T-helper 17 cell (primary cell): Measurements from ENCODE around the gene KREMEN2. TPM values are rescaled to one million over a fixed set of nuclear protein-coding genes. Genes with fewer than 3 reads are reported as not detected.

Source experiments
- ATAC-seq: fragments of 150-1000 bp; cut with Tn5 transposase; 2 replicates; pipeline ENCODE4 v1.10.0; 2021; ENCODE audit warnings: mild to moderate bottlenecking, moderate library complexity
- DNase-seq, 3 donors: peaks; one replicate each; pipeline versions ENCODE4 v3.0.0 to v3.0.0-alpha.2; 2020 to 2021
- H3K9me3 ChIP-seq: one replicate; pipeline ENCODE4 v1.7.0; 2013; ENCODE audit warnings: low read length, mild to moderate bottlenecking; ENCODE audit not compliant: control insufficient read depth, poor library complexity, severe bottlenecking
- H3K27ac Mint-ChIP-seq: one replicate; pipeline ENCODE4 v1.8.0; 2022; ENCODE audit warnings: mild to moderate bottlenecking, moderate library complexity, mixed read lengths
- H3K27me3 Mint-ChIP-seq: one replicate; pipeline ENCODE4 v1.8.0; 2022; ENCODE audit warnings: mixed read lengths
- H3K36me3 Mint-ChIP-seq: one replicate; pipeline ENCODE4 v1.8.0; 2022; ENCODE audit warnings: low read depth, mixed read lengths
- H3K4me1 Mint-ChIP-seq: one replicate; pipeline ENCODE4 v1.8.0; 2022; ENCODE audit warnings: mild to moderate bottlenecking, mixed read lengths
- H3K4me3 Mint-ChIP-seq: one replicate; pipeline ENCODE4 v1.8.0; 2022; ENCODE audit warnings: mild to moderate bottlenecking, moderate library complexity, mixed read lengths
- total RNA-seq, 4 donors: library from RNA in 2 of 4; stranded (reverse) in 2 of 4; gene quantifications; one replicate each; pipeline ENCODE4 v1.2.3 and lab custom pipeline; 2022 to 2026

The KREMEN2 gene
- total RNA-seq, 2 donors from 2014 or later, result not detected

DNA sequence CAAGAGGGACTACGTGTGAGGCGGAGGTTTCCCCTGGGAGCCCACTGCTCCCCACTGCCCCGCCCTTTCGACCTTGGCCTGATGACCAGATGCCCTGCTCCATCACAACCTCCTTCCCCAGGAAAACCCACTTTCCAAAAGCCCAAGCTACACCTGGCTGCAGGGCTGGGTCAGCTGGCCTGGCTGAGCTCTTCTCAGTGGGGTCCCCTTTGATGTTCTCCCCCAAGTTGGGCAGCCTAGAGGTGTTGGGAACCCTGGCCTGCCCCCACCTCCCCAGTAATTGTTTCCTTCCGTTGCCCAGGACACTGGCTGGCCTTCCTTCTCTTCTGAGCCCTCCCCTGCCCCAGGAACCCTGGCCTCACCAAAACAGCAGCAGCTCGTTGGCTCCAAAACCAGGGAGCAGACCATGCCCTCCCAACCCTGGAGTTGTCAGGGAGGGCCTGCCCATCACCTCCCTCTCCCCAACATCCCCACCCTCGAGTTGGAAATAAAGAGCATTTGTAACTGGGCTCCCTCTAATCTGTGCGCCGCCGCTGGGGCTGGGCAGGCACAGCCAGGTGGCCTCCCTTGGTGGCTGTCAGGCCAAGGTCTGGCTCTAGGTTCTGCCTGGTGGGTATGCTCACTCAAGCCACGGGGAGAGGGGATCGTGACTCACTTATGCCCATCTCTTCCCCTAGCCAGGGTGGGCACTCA is 50.1 kb downstream of the KREMEN2 start:
- no peak for ATAC-seq

GRCh38 chr16:3014971-3015370 is 50.9 kb downstream of the KREMEN2 start:
- Mint-ChIP-seq H3K27me3 (peaks cover 6% of the 10 kb centered on the region), H3K4me1 (peaks cover 8% of the 10 kb centered on the region), H3K36me3 (no peaks in the 10 kb centered on the region), H3K4me3 (no peak overlapping the region), H3K27ac (no peak overlapping the region)
- DNase-seq (no peak), ATAC-seq (no peak)
- no peaks in the 10 kb centered on the region for H3K9me3 ChIP-seq

More for the DNA sequence above, 50.1 kb downstream of the KREMEN2 start:
- Mint-ChIP-seq H3K4me1 (peaks cover 4% of the 10 kb centered on the region), H3K36me3 (no peaks in the 10 kb centered on the region), H3K27me3 (peaks cover 6% of the 10 kb centered on the region), H3K27ac (no peak overlapping the region), H3K4me3 (no peak overlapping the region)
- no peaks in the 10 kb centered on the region for H3K9me3 ChIP-seq
- no peak for DNase-seq

- no peaks in the 10 kb centered on the region for H3K9me3 ChIP-seq
- H3K4me3 Mint-ChIP-seq, result no peak overlapping the region
- no peak for ATAC-seq
- DNase-seq, result no peak
- H3K27me3 Mint-ChIP-seq, result peaks cover 6% of the 10 kb centered on the region
- H3K27ac Mint-ChIP-seq, result no peak overlapping the region
- H3K36me3 Mint-ChIP-seq, result no peaks in the 10 kb centered on the region
- peaks cover 10% of the 10 kb centered on the region for H3K4me1 Mint-ChIP-seq
Measured at GRCh38 chr16:3015865-3016521, 51.9 kb downstream of the KREMEN2 start.

GRCh38 chr16:3017344-3017743 is 53.3 kb downstream of the KREMEN2 start:
- H3K9me3 ChIP-seq, result no peaks in the 10 kb centered on the region
- Mint-ChIP-seq H3K27me3 (peaks cover 6% of the 10 kb centered on the region), H3K27ac (no peak overlapping the region), H3K4me3 (no peak overlapping the region), H3K36me3 (no peaks in the 10 kb centered on the region), H3K4me1 (peaks cover 22% of the 10 kb centered on the region)
- no peak for DNase-seq
- no peak for ATAC-seq

Other genes with a start within 250 kb of the KREMEN2 start
- gene PRSS27, start 244.1 kb upstream of the KREMEN2 start, total RNA-seq, result 1 to 10 TPM in 1 of 2 donors, under 1 TPM in 1; 0.83 to 1.4 TPM
- 1,000 to 10,000 TPM; 1,185 to 1,285 TPM for gene SRRM2, start 211.6 kb upstream of the KREMEN2 start, total RNA-seq
- 100 to 1,000 TPM; 121 to 131 TPM for gene ELOB, start 187.0 kb upstream of the KREMEN2 start, total RNA-seq
- gene PRSS33, start 176.7 kb upstream of the KREMEN2 start, total RNA-seq, result not detected
- gene PRSS41, start 165.8 kb upstream of the KREMEN2 start, total RNA-seq, result not detected
- gene PRSS21, start 147.0 kb upstream of the KREMEN2 start, total RNA-seq, result 1 to 10 TPM in 1 of 2 donors, not detected in 1; 1.6 TPM
- gene ZG16B, start 134.0 kb upstream of the KREMEN2 start, total RNA-seq, result not detected
- under 1 TPM; 0.37 to 0.92 TPM for gene PRSS22, start 106.1 kb upstream of the KREMEN2 start, total RNA-seq
- 10 to 100 TPM; 11.6 to 15.1 TPM for gene FLYWCH2, start 81.1 kb upstream of the KREMEN2 start, total RNA-seq
- 10 to 100 TPM; 41.4 to 97.1 TPM for gene FLYWCH1, start 52.3 kb upstream of the KREMEN2 start, total RNA-seq
- gene PAQR4, start 5.1 kb downstream of the KREMEN2 start, total RNA-seq, result 1 to 10 TPM; 1.7 to 2.7 TPM
- gene PKMYT1, start 16.2 kb downstream of the KREMEN2 start, total RNA-seq, result not detected
- gene CLDN9, start 48.6 kb downstream of the KREMEN2 start, total RNA-seq, result not detected
- gene CLDN6, start 53.9 kb downstream of the KREMEN2 start, total RNA-seq, result not detected
- gene TNFRSF12A, start 56.1 kb downstream of the KREMEN2 start, total RNA-seq, result 1 to 10 TPM in 1 of 2 donors, under 1 TPM in 1; 0.92 to 1.3 TPM
- 10 to 100 TPM; 10.6 to 14.4 TPM for gene HCFC1R1, start 59.7 kb downstream of the KREMEN2 start, total RNA-seq
- 10 to 100 TPM; 21.3 to 23.7 TPM for gene THOC6, start 59.8 kb downstream of the KREMEN2 start, total RNA-seq
- not detected for gene BICDL2, start 72.7 kb downstream of the KREMEN2 start, total RNA-seq
- gene MMP25, start 82.3 kb downstream of the KREMEN2 start, total RNA-seq, result 1 to 10 TPM; 1.4 to 1.5 TPM
- gene IL32, start 101.4 kb downstream of the KREMEN2 start, total RNA-seq, result 1,000 to 10,000 TPM; 1,099 to 1,147 TPM
- under 1 TPM; 0.12 to 0.26 TPM for gene ZSCAN10, start 135.0 kb downstream of the KREMEN2 start, total RNA-seq
- not detected for gene ZNF205, start 148.3 kb downstream of the KREMEN2 start, total RNA-seq
- 1 to 10 TPM; 3.1 to 3.4 TPM for gene ZNF213, start 170.8 kb downstream of the KREMEN2 start, total RNA-seq
- not detected for gene OR1F1, start 223.9 kb downstream of the KREMEN2 start, total RNA-seq